HG02943 (cell line): ENCODE measurements around the gene NEDD9.

Source experiments
- ATAC-seq: cut with Tn5 transposase; IDR thresholded peaks from one replicate; pipeline ENCODE4 v1.9.1; 2021; ENCODE audit warnings: mild to moderate bottlenecking, low read depth, moderate library complexity; ENCODE audit not compliant: unreplicated experiment

The NEDD9 gene

DNA sequence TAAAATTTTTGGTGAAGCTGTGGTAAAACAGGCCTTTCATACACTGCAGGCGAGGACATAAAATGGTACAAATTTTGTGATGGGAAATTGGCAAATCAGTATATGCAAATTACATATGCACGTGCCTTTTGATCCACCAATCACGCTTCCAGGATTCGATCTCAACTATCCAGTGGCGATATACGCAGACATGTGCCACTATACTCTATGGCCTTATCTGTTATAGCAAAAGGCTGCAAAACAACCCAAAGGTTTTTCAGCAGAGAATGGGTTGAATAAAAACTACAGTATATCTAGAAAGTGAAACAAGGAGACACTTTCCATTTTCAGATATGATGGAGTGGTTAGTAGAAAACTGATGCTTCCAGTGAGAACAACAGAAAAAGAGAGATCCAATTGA lies 79.0 kb downstream of the NEDD9 start:
- ATAC-seq = no peak

- ATAC-seq = no peak
Observed at GRCh38 chr6:11152581-11152980, 79.9 kb downstream of the NEDD9 start.

DNA sequence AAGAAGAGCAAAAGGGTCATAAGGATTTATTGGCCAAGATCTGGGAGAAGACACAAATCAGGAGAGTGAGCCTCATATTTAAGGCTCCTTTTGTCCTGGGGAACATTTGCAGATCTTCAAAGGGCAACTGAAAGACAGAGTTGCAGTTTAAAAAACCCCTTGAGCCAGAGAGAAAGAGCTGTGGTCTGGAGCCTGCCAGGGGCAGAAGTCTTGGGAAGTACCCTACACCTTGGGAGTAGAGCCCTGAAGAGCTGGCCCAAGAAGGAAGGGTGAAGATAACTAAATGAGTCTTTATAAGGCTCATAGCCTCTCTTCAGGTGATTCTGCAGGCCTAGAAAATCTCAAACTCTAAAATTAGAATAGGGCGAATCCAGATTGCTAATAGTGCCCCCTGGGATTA lies 81.0 kb downstream of the NEDD9 start:
- no peak for ATAC-seq

GRCh38 chr6:11149551-11149950 lies 82.9 kb downstream of the NEDD9 start:
- no peak for ATAC-seq

- no peak for ATAC-seq
Observed at GRCh38 chr6:11146117-11146826, 86.2 kb downstream of the NEDD9 start.

DNA sequence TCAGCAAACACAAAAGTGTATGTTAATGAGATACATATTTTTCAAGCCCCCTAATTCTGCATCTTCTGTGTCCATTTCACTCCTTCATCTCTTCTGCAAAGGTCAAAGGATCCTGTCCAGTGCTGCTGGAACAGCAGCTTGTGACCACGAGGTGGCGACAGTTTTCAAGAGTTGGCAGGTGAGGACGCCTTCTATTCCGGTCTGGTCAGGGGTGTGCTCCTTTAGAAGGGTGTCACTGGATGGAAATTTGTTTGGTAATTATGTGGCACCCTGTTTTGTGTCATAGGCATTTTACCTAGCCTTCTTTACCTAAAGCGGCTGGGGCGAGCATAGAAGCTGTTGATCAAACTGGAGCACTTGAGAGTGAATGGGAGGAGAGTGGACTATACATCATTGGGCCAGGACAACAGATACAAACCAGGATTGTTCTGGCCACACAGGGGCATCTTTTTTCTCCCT lies 88.0 kb downstream of the NEDD9 start:
- ATAC-seq = no peak

GRCh38 chr6:11143394-11144371 lies 88.8 kb downstream of the NEDD9 start:
- ATAC-seq = no peak

GRCh38 chr6:11142296-11143027 lies 90.0 kb downstream of the NEDD9 start:
- no peak for ATAC-seq

GRCh38 chr6:11141295-11141694 lies 91.2 kb downstream of the NEDD9 start:
- ATAC-seq = no peak

- no peak for ATAC-seq
Observed at GRCh38 chr6:11140056-11140455, 92.4 kb downstream of the NEDD9 start.

DNA sequence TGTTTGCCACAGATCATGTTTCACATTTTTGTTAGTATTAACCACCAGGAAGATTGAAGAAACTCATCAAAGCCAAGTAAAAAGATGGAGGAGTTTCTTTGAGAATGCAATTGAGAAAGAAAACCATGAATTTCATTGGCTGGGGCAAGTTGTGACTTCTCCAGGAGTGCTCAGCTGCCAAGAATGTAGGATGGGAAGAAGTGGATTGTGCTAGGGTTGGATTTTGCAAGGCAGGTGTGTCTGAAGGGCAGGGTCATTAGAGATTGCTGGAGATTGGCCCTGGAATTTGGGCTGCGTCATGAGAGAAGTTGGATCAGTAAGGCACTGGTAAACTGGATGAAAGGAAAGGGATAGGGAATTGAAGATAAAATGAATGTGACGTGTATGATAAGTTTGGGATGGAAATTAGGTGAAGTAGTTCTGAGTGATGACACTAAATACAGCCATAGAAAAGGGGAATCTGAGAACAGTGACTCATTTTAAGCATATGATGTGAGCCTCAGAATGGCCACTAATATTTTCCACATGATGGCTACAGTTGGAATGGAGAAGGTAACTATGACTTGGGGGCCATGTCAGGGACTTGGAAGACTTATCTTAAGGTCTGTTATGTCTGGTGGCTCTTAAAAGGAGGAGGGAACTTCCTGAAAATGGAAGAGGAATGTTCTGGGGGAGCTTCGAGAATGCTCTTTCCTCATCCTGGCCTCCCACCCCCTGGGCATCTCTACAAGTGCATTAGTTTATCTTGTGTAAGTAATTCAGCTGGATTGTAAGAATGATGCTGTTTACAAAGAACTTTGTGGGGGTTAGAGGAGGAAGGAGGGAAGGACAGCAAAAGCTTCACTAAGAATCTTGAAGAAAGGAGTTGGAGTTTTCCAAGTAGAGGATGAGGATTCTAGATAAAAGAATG lies 93.2 kb downstream of the NEDD9 start:
- ATAC-seq = no peak

DNA sequence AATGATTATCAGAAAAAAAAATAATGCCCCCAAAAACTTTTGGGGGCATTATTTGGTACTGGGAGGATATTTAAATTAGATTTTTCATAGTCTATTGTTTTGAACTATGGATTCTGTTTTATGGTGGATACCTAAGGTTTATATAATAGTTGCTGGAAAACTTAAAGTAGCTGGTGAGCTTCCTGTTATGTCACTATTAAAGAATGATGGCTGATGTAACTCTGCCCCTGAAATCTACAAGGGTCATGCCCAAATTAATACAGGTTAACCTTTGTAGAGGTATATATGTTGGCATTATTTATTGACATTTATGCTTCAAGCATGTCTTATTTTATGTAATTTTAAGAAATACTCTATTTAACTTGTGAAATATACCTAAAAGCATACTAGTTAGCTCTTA lies 95.7 kb downstream of the NEDD9 start:
- no peak for ATAC-seq
